Measurements from ENCODE around the gene PIPOX. TPM values are rescaled to one million over a fixed set of nuclear protein-coding genes. Genes with fewer than 3 reads are reported as not detected.

The PIPOX gene
- 4.4 and 5.2 TPM in 2 replicates for polyA plus RNA-seq
- polyA minus RNA-seq: 4.9 and 8.1 TPM in 2 replicates

GRCh38 chr17:29042679-29043538 is at the start of gene PIPOX:
Gene PIPOX (plus strand): TSS chr17:29043141. CDS start chr17:29043226, 85 bp downstream.
- no peak within 1 kb of the TSS for H3K4me2 ChIP-seq (ENCODE audit: low read length)
- no peak within 1 kb of the TSS for H3K9ac ChIP-seq (ENCODE audit: low read length)
- H3K9me3 ChIP-seq (ENCODE audit: low read length): no peaks in the 10 kb centered on the region
- H2AFZ ChIP-seq (ENCODE audit: low read depth, low read length): peak within 1 kb of the TSS; percentile 12
- H3K27ac ChIP-seq (ENCODE audit: low read length): no peak within 1 kb of the TSS
- no peaks in the 10 kb centered on the region for H3K36me3 ChIP-seq (ENCODE audit: insufficient read depth, low read length)
- no peak for TF ChIP-seq MXI1 (conservative IDR thresholded peaks at IDR 0.05; ENCODE audit: poor library complexity, severe bottlenecking)
- TF ChIP-seq CTCF (IDR thresholded peaks at IDR 0.05; ENCODE audit: poor library complexity, severe bottlenecking): no peak
- TF ChIP-seq EZH2 (IDR thresholded peaks at IDR 0.05; ENCODE audit: borderline replicate concordance, insufficient read depth, low read length, poor library complexity, severe bottlenecking): no peak
- TF ChIP-seq EP300 (conservative IDR thresholded peaks at IDR 0.05; ENCODE audit: poor library complexity, severe bottlenecking): no peak
- TF ChIP-seq SMC3 (conservative IDR thresholded peaks at IDR 0.05; ENCODE audit: poor library complexity): no peak
- no peak for TF ChIP-seq POLR2AphosphoS5 (IDR thresholded peaks at IDR 0.05)
- no peak for TF ChIP-seq REST (IDR thresholded peaks at IDR 0.05; ENCODE audit: borderline replicate concordance)
- no peak for TF ChIP-seq RAD21 (conservative IDR thresholded peaks at IDR 0.05)
- TF ChIP-seq TAF1 (IDR thresholded peaks at IDR 0.05; ENCODE audit: low read depth): no peak
- H3K27me3 ChIP-seq (ENCODE audit: insufficient read depth, low read depth, low read length): no peaks in the 10 kb centered on the region
- no peak within 1 kb of the TSS for H3K4me3 ChIP-seq (ENCODE audit: low read length)
- H3F3A ChIP-seq (ENCODE audit: insufficient read depth, low read length, poor library complexity, severe bottlenecking): peaks cover 3% of the 10 kb centered on the region
- no peaks in the 10 kb centered on the region for H3K79me2 ChIP-seq (replicated peaks; ENCODE audit: insufficient read depth, low read length)
- H4K20me1 ChIP-seq (ENCODE audit: insufficient read depth): no peaks in the 10 kb centered on the region
- no peaks in the 10 kb centered on the region for H3K9me2 ChIP-seq (ENCODE audit: insufficient read depth, low read length)

GRCh38 chr17:28993645-28994426 is 49.1 kb upstream of the PIPOX start:
- TF ChIP-seq CTCF (IDR thresholded peaks at IDR 0.05; ENCODE audit: poor library complexity, severe bottlenecking): no peak
- no peak overlapping the region for H3K27ac ChIP-seq (ENCODE audit: low read length)

More at GRCh38 chr17:28993645-28994426, 49.1 kb upstream of the PIPOX start:
- no peak overlapping the region for H2AFZ ChIP-seq (ENCODE audit: low read depth, low read length)
- no peaks in the 10 kb centered on the region for H3F3A ChIP-seq (ENCODE audit: insufficient read depth, low read length, poor library complexity, severe bottlenecking)
- no peaks in the 10 kb centered on the region for H3K27me3 ChIP-seq (ENCODE audit: insufficient read depth, low read depth, low read length)
- H3K9me3 ChIP-seq (ENCODE audit: low read length): no peaks in the 10 kb centered on the region
- H3K4me3 ChIP-seq (ENCODE audit: low read length): no peak overlapping the region
- H3K9me2 ChIP-seq (ENCODE audit: insufficient read depth, low read length): no peaks in the 10 kb centered on the region
- H3K79me2 ChIP-seq (replicated peaks; ENCODE audit: insufficient read depth, low read length): no peaks in the 10 kb centered on the region
- no peaks in the 10 kb centered on the region for H4K20me1 ChIP-seq (ENCODE audit: insufficient read depth)
- H3K4me2 ChIP-seq (ENCODE audit: low read length): no peak overlapping the region
- H3K9ac ChIP-seq (ENCODE audit: low read length): no peak overlapping the region
- no peaks in the 10 kb centered on the region for H3K36me3 ChIP-seq (ENCODE audit: insufficient read depth, low read length)

Data from neural cell (in vitro differentiated cells).